GM19452 (cell line): Measurements from ENCODE around the gene ANKRD63.

Source experiments
- ATAC-seq: cut with Tn5 transposase; IDR thresholded peaks from one replicate; pipeline ENCODE4 v1.9.1; 2021; ENCODE audit not compliant: unreplicated experiment

Gene ANKRD63

GRCh38 chr15:40313531-40314398 is 30.9 kb upstream of the ANKRD63 start:
- ATAC-seq: no peak

- no peak for ATAC-seq
These were observed 29.7 kb upstream of the ANKRD63 start for GRCh38 chr15:40312370-40313158.

- ATAC-seq: no peak
These were observed 28.1 kb upstream of the ANKRD63 start for GRCh38 chr15:40310993-40311392.

GRCh38 chr15:40310001-40310959 is 27.4 kb upstream of the ANKRD63 start:
- no peak for ATAC-seq

GRCh38 chr15:40309344-40309862 is 26.5 kb upstream of the ANKRD63 start:
- ATAC-seq: no peak

- peak; percentile 58 for ATAC-seq
These were observed 24.8 kb upstream of the ANKRD63 start, which contains the start of gene PLCB2 for GRCh38 chr15:40307421-40308211. TSS of gene PLCB2 (minus strand) at chr15:40307935. CDS start at chr15:40307672, 263 bp downstream.

GRCh38 chr15:40306908-40307307 is 24.0 kb upstream of the ANKRD63 start:
- no peak for ATAC-seq

GRCh38 chr15:40306371-40306770 is 23.5 kb upstream of the ANKRD63 start:
- no peak for ATAC-seq

GRCh38 chr15:40305281-40305680 is 22.4 kb upstream of the ANKRD63 start:
- no peak for ATAC-seq

GRCh38 chr15:40303576-40303975 is 20.7 kb upstream of the ANKRD63 start:
- no peak for ATAC-seq

GRCh38 chr15:40302981-40303380 is 20.1 kb upstream of the ANKRD63 start:
- no peak for ATAC-seq

GRCh38 chr15:40302288-40302886 is 19.5 kb upstream of the ANKRD63 start:
- ATAC-seq: no peak

GRCh38 chr15:40301467-40302179 is 18.8 kb upstream of the ANKRD63 start:
- no peak for ATAC-seq

- ATAC-seq: no peak
These were observed 17.9 kb upstream of the ANKRD63 start for GRCh38 chr15:40300771-40301170.

- no peak for ATAC-seq
These were observed 17.5 kb upstream of the ANKRD63 start for GRCh38 chr15:40300367-40300766.

GRCh38 chr15:40298216-40298935 is 15.5 kb upstream of the ANKRD63 start:
- no peak for ATAC-seq

- ATAC-seq: no peak
These were observed 14.5 kb upstream of the ANKRD63 start for GRCh38 chr15:40297356-40297755.

GRCh38 chr15:40296561-40297230 is 13.8 kb upstream of the ANKRD63 start:
- ATAC-seq: no peak
